IMR-90 (cell line): ENCODE measurements around the gene MECR. TPM values are rescaled to one million over a fixed set of nuclear protein-coding genes. Genes with fewer than 3 reads are reported as not detected.

Source experiments
- ATAC-seq: fragments of 200-7000 bp; cut with Tn5 transposase; 2 replicates; pipeline ENCODE4 v1.9.1; 2020; ENCODE audit warnings: low read depth, mild to moderate bottlenecking, moderate library complexity
- BruUV-seq: library from RNA; stranded (reverse); fragments of 400-500 nt; replicated peaks from 2 replicates; lab custom pipeline; 2021; lab: Mats Ljungman, UMichigan
- CTCF ChIA-PET: fragments of 300-600 bp; formaldehyde crosslinking; extraction: SDS; loops from one replicate; lab custom pipeline; 2021; ENCODE audit warnings: antibody characterized with exemption; lab: Yijun Ruan, JAX
- POLR2A ChIA-PET: fragments of 300-600 bp; sonication (Branson Sonifier 250); formaldehyde crosslinking; loops from one replicate; lab custom pipeline; 2022; ENCODE audit warnings: antibody characterized with exemption; ENCODE audit not compliant: unreplicated experiment; lab: Charles Lee
- DNase-seq: peaks from one replicate; pipeline ENCODE4 v3.0.0; 2013
- H2AFZ ChIP-seq: replicated peaks from 2 replicates; pipeline ENCODE3; 2013; ENCODE audit warnings: low read length, mild to moderate bottlenecking; ENCODE audit not compliant: poor library complexity
- H2AK5ac ChIP-seq: 2 replicates; pipeline ENCODE4 v1.6.1; 2013; ENCODE audit warnings: low read depth, low read length, inconsistent platforms
- H2AK9ac ChIP-seq: replicated peaks from 2 replicates; pipeline ENCODE3; 2013; ENCODE audit warnings: mild to moderate bottlenecking, low read depth, low read length, moderate library complexity; ENCODE audit not compliant: poor library complexity
- H2BK120ac ChIP-seq: 2 replicates; pipeline ENCODE4 v1.6.1; 2013; ENCODE audit warnings: low read depth, low read length, inconsistent platforms
- H2BK15ac ChIP-seq: 3 replicates; pipeline ENCODE4 v1.6.1; 2013; ENCODE audit warnings: low read depth, low read length, inconsistent platforms
- H2BK20ac ChIP-seq: 2 replicates; pipeline ENCODE4 v1.6.1; 2013; ENCODE audit warnings: low read depth, mild to moderate bottlenecking, inconsistent platforms, low read length, moderate library complexity
- H2BK5ac ChIP-seq: 2 replicates; pipeline ENCODE4 v1.6.1; 2013; ENCODE audit warnings: mild to moderate bottlenecking, low read depth, low read length, inconsistent platforms; ENCODE audit not compliant: poor library complexity, severe bottlenecking
- H3K14ac ChIP-seq: replicated peaks from 2 replicates; pipeline ENCODE4 v1.6.1; 2013; ENCODE audit warnings: low read depth, low read length, inconsistent platforms
- H3K18ac ChIP-seq: 2 replicates; pipeline ENCODE4 v1.6.1; 2013; ENCODE audit warnings: low read depth, low read length, control low read depth
- H3K23ac ChIP-seq: 2 replicates; pipeline ENCODE4 v1.6.1; 2013; ENCODE audit warnings: low read depth, low read length, inconsistent platforms
- H3K27ac ChIP-seq: 2 replicates; pipeline ENCODE4 v1.5.1; 2013; ENCODE audit warnings: mild to moderate bottlenecking, control low read depth, low read length; ENCODE audit not compliant: insufficient read depth
- H3K27me3 ChIP-seq: 2 replicates; pipeline ENCODE4 v1.6.1; 2013; ENCODE audit warnings: low read length; ENCODE audit not compliant: control insufficient read depth, insufficient read depth
- H3K36me3 ChIP-seq: 2 replicates; pipeline ENCODE4 v1.6.1; 2013; ENCODE audit warnings: low read length, mixed read lengths; ENCODE audit not compliant: control insufficient read depth, insufficient read depth
- H3K4ac ChIP-seq: 2 replicates; pipeline ENCODE4 v1.6.1; 2013; ENCODE audit warnings: low read depth, low read length, inconsistent platforms
- H3K4me1 ChIP-seq: 2 replicates; pipeline ENCODE4 v1.6.1; 2013; ENCODE audit warnings: low read length, mixed read lengths; ENCODE audit not compliant: control insufficient read depth, insufficient read depth
- H3K4me2 ChIP-seq: 2 replicates; pipeline ENCODE4 v1.6.1; 2013; ENCODE audit warnings: low read depth, mild to moderate bottlenecking, control low read depth, low read length, moderate library complexity
- H3K4me3 ChIP-seq: 2 replicates; pipeline ENCODE4 v1.5.1; 2013; ENCODE audit warnings: low read depth, mild to moderate bottlenecking, control low read depth, low read length, moderate library complexity; ENCODE audit not compliant: insufficient read depth
- H3K56ac ChIP-seq: 2 replicates; pipeline ENCODE4 v1.6.1; 2013; ENCODE audit warnings: low read length, inconsistent platforms; ENCODE audit not compliant: insufficient read depth; ENCODE audit errors: extremely low read depth
- H3K79me1 ChIP-seq, 2 experiments: 2 replicates each; pipeline ENCODE4 v1.6.1; 2013; ENCODE audit warnings: low read length in 2 of 2, inconsistent platforms in 1 of 2, low read depth in 1 of 2
- H3K9ac ChIP-seq: 2 replicates; pipeline ENCODE4 v1.6.1; 2013; ENCODE audit warnings: low read depth, low read length, control low read depth
- H3K9me1 ChIP-seq: 2 replicates; pipeline ENCODE4 v1.6.1; 2013; ENCODE audit warnings: low read length, inconsistent platforms; ENCODE audit not compliant: insufficient read depth
- H3K9me3 ChIP-seq: 2 replicates; pipeline ENCODE4 v1.6.1; 2013; ENCODE audit warnings: low read length; ENCODE audit not compliant: control insufficient read depth, insufficient read depth
- H4K20me1 ChIP-seq: 2 replicates; pipeline ENCODE4 v1.6.1; 2013; ENCODE audit warnings: low read length, inconsistent platforms; ENCODE audit not compliant: insufficient read depth
- H4K5ac ChIP-seq: 2 replicates; pipeline ENCODE4 v1.6.1; 2013; ENCODE audit warnings: mild to moderate bottlenecking, low read depth, low read length, control low read depth
- H4K8ac ChIP-seq, 2 experiments: 2 replicates each; pipeline ENCODE4 v1.6.1; 2013; ENCODE audit warnings: low read depth in 2 of 2, low read length in 2 of 2, control low read depth in 1 of 2, inconsistent platforms in 1 of 2
- H4K91ac ChIP-seq: 2 replicates; pipeline ENCODE4 v1.6.1; 2013; ENCODE audit warnings: low read depth, low read length, inconsistent platforms; ENCODE audit not compliant: insufficient read depth
- CEBPB ChIP-seq: IDR thresholded peaks from 2 replicates; pipeline ENCODE4 v1.6.1; 2012; ENCODE audit warnings: low read depth, low read length, improper control_type of control experiment
- CHD1 ChIP-seq: IDR thresholded peaks from 2 replicates; pipeline ENCODE4 v1.6.1; 2012; ENCODE audit warnings: low read depth, low read length, improper control_type of control experiment
- FOS ChIP-seq: fragments of 150-350 bp; IDR thresholded peaks from 2 replicates; pipeline ENCODE4 v1.6.1; 2016; ENCODE audit warnings: low read depth, low read length
- MAZ ChIP-seq: IDR thresholded peaks from 2 replicates; pipeline ENCODE4 v1.6.1; 2012; ENCODE audit warnings: low read depth, mild to moderate bottlenecking, low read length, improper control_type of control experiment, moderate library complexity, borderline replicate concordance
- MXI1 ChIP-seq: IDR thresholded peaks from 2 replicates; pipeline ENCODE4 v1.6.1; 2012; ENCODE audit warnings: low read depth, mild to moderate bottlenecking, low read length, moderate library complexity, borderline replicate concordance
- NFE2L2 ChIP-seq: fragments of 150-350 bp; IDR thresholded peaks from 2 replicates; pipeline ENCODE4 v1.6.1; 2016; ENCODE audit warnings: low read depth, mild to moderate bottlenecking, low read length
- POLR2A ChIP-seq: IDR thresholded peaks from 2 replicates; pipeline ENCODE4 v1.6.1; 2012; ENCODE audit warnings: mild to moderate bottlenecking, low read depth, low read length
- RAD21 ChIP-seq: IDR thresholded peaks from 2 replicates; pipeline ENCODE4 v1.6.1; 2012; ENCODE audit warnings: low read length, improper control_type of control experiment
- SMC3 ChIP-seq: fragments of 150-350 bp; IDR thresholded peaks from 2 replicates; pipeline ENCODE4 v1.6.1; 2016; ENCODE audit warnings: low read depth, mild to moderate bottlenecking, antibody characterized with exemption, low read length, moderate library complexity
- WGBS, 2 experiments: methylation state at CpG; one replicate each; pipeline versions ENCODE4 v1.1.5 to v1.1.7; 2013; ENCODE audit warnings: missing lambda C conversion rate in 2 of 2; ENCODE audit not compliant: insufficient read length in 1 of 2; ENCODE audit errors: extremely low coverage in 2 of 2; 5-methylcytosine and 5-hydroxymethylcytosine counted together
- dilution Hi-C: fragments of 300-500 bp; cut with HindIII; formaldehyde crosslinking; loops from one replicate; pipeline ENCODE4 v1.14.3; 2018; ENCODE audit warnings: low sequenced_read_pairs; ENCODE audit not compliant: unreplicated experiment
- in situ Hi-C: fragments of 300-500 bp; cut with MboI; formaldehyde crosslinking; loops from 3 replicates; pipeline ENCODE4 v1.14.3; 2019; ENCODE audit warnings: low sequenced_read_pairs, inconsistent platforms, mixed read lengths
- intact Hi-C: fragments of 100-400 bp; cut with micrococcal nuclease; formaldehyde crosslinking; loops from 2 replicates; pipeline ENCODE4 v1.10.0; 2022
- polyA plus RNA-seq, 3 experiments: library from polyadenylated mRNA; depleted of rRNA; stranded (reverse); fragments of >200 nt; gene quantifications; 2 replicates each; pipeline ENCODE4 v1.2.3, GENCODE V29; 2012; ENCODE audit warnings: low replicate concordance in 1 of 3
- total RNA-seq: library from RNA; depleted of rRNA; stranded (reverse); fragments of >200 nt; gene quantifications from 2 replicates; pipeline ENCODE4 v1.2.3, GENCODE V29; 2012
- TF ChIP-seq, protein P1 (sequence below): fragments of 150-350 bp; IDR thresholded peaks from 2 replicates; pipeline ENCODE4 v1.6.1; 2017; ENCODE audit warnings: mild to moderate bottlenecking, antibody characterized with exemption, low read length, low read depth
- TF ChIP-seq, protein P2 (sequence below): conservative IDR thresholded peaks from 2 replicates; pipeline ENCODE4 v1.5.1; 2012; ENCODE audit warnings: mild to moderate bottlenecking, low read depth, low read length, improper control_type of control experiment

The MECR gene
- total and polyA plus RNA-seq, 2 of the 4 experiments (the other 2 are of a cell fraction): 20.3 to 24.8 TPM

DNA sequence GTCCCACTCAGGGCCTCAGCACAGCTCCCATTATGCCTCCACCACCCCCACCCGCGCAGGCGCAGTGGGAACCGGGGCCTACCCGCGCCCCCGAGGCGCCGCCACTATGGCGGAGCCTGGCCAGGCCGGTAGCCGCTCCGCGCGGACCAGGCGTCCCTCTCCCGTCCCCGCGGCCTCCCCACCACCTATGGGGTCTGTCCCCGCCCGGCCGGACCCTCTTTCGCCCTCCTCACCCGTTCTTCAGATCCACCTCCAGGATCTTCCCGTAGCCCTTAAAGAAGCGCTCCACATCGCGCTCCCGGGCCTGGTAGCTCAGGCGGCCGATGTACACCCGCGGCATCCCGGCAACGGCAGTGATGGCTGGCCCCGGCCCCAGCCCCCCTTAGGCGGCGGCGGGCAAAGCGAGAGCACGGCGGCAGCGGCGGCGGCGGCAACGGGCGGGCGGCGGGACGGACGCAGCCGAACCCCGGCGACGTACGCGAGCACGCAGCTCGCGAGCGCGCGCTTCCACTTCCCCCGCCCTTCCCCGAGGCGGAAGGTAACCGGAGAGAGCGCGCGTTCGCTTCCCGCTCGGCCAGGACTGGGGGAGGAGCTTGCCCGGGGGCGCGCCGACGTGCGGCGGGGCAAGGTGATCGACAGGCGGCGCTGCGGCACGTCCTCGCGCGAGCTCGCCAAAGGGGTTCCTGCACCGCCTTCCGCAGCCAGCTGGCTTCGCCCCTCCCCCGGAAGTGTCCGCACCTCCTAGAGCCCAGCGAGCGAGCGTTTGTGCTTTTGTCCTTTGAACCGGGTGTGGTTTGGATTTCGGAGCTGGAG is 49.1 kb downstream of the MECR start, which contains the start of gene SRSF4:
TSS of gene SRSF4 (minus strand) at position 488 of the 813 bp plus-strand sequence. CDS start at position 340, 148 bp downstream.
- H3K4ac ChIP-seq: peak within 1 kb of the TSS; percentile 99
- 0% methylated on average over 48 of the region's 100 CpGs; no CpG with 5 or more reads in 1 of the 2 experiments for WGBS, 2 experiments

More for the DNA sequence above, 49.1 kb downstream of the MECR start, which contains the start of gene SRSF4:
- H4K8ac ChIP-seq: peak within 1 kb of the TSS; percentile 92 to 100
- H4K5ac ChIP-seq: peak within 1 kb of the TSS; percentile 94
- H2BK120ac ChIP-seq: peak within 1 kb of the TSS; percentile 81
- peaks cover 16% of the 10 kb centered on the region for H3K9me1 ChIP-seq
- H3K9ac ChIP-seq: peak within 1 kb of the TSS; percentile 98
- peak within 1 kb of the TSS; percentile 91 for H3K56ac ChIP-seq
- H3K4me2 ChIP-seq: peak within 1 kb of the TSS; percentile 90
- H3K4me3 ChIP-seq: peak within 1 kb of the TSS; percentile 84
- peaks cover 0 to 26% of the 10 kb centered on the region in 2 experiments; a peak in 2 of 4 replicates for H3K79me1 ChIP-seq
- no peaks in the 10 kb centered on the region for H3K27me3 ChIP-seq
- H3K36me3 ChIP-seq: peaks cover 6% of the 10 kb centered on the region
- H3K9me3 ChIP-seq: no peaks in the 10 kb centered on the region
- peak within 1 kb of the TSS; percentile 90 for H2BK5ac ChIP-seq
- intact Hi-C loops (loop anchor here (2.0 to 5.0 kb wide), 3 partner anchors 15 to 299 kb away; partner anchors contain the start of gene TMEM200B), dilution Hi-C loops (no loop called here), in situ Hi-C loops (no loop called here)
- peak within 1 kb of the TSS; percentile 97 for H3K23ac ChIP-seq
- H3K14ac ChIP-seq: peak within 1 kb of the TSS; percentile 99
- H2AFZ ChIP-seq: peak within 1 kb of the TSS; percentile 99
- H3K27ac ChIP-seq: peak within 1 kb of the TSS; percentile 97
- H4K91ac ChIP-seq: peak within 1 kb of the TSS; percentile 99
- ChIA-PET CTCF (interaction anchor here (0.6 to 2.3 kb wide), 6 partner anchors 15 to 300 kb away, joined by 3 to 17 read pairs (median 6); no protein-coding TSS in a partner anchor), POLR2A (interaction anchor here (0.6 to 2.4 kb wide), 7 partner anchors 10 to 445 kb away, joined by 3 to 28 read pairs (median 5); partner anchors contain the start of gene YTHDF2)
- DNase-seq (peak; percentile 98), ATAC-seq (peak; percentile 94)
- no peak within 1 kb of the TSS; the same call in 1 of the 3 replicates for H2BK15ac ChIP-seq
- peak within 1 kb of the TSS; percentile 94 for H2AK5ac ChIP-seq
- BruUV-seq: no TSS peak
- H3K18ac ChIP-seq: peak within 1 kb of the TSS; percentile 76
- peaks cover 10% of the 10 kb centered on the region for H3K4me1 ChIP-seq
- H4K20me1 ChIP-seq: peaks cover 49% of the 10 kb centered on the region
- TF ChIP-seq CHD1 (no peak), POLR2A (peak; percentile 90), SMC3 (peak; percentile 32; the same call in 1 of the 2 replicates), CEBPB (no peak), RAD21 (peak; percentile 59), MAZ (peak; percentile 87), NFE2L2 (no peak), MXI1 (0 out of 2 replicates have a peak, but pooled peaks have one; percentile 41), FOS (no peak)
- TF ChIP-seq, protein P1, sequence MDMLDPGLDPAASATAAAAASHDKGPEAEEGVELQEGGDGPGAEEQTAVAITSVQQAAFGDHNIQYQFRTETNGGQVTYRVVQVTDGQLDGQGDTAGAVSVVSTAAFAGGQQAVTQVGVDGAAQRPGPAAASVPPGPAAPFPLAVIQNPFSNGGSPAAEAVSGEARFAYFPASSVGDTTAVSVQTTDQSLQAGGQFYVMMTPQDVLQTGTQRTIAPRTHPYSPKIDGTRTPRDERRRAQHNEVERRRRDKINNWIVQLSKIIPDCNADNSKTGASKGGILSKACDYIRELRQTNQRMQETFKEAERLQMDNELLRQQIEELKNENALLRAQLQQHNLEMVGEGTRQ: no peak
- TF ChIP-seq, protein P2, sequence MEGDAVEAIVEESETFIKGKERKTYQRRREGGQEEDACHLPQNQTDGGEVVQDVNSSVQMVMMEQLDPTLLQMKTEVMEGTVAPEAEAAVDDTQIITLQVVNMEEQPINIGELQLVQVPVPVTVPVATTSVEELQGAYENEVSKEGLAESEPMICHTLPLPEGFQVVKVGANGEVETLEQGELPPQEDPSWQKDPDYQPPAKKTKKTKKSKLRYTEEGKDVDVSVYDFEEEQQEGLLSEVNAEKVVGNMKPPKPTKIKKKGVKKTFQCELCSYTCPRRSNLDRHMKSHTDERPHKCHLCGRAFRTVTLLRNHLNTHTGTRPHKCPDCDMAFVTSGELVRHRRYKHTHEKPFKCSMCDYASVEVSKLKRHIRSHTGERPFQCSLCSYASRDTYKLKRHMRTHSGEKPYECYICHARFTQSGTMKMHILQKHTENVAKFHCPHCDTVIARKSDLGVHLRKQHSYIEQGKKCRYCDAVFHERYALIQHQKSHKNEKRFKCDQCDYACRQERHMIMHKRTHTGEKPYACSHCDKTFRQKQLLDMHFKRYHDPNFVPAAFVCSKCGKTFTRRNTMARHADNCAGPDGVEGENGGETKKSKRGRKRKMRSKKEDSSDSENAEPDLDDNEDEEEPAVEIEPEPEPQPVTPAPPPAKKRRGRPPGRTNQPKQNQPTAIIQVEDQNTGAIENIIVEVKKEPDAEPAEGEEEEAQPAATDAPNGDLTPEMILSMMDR: peak; percentile 82
- peak within 1 kb of the TSS; percentile 99 for H2AK9ac ChIP-seq
- no peak within 1 kb of the TSS for H2BK20ac ChIP-seq
